ENCODE measurements around the gene AMOT.
"Not testable (repeated sequence)": the region's sequence is repeated elsewhere in the genome, so short reads cannot be mapped to it uniquely, and the experiment has no call there.

AMOT gene, protein sequence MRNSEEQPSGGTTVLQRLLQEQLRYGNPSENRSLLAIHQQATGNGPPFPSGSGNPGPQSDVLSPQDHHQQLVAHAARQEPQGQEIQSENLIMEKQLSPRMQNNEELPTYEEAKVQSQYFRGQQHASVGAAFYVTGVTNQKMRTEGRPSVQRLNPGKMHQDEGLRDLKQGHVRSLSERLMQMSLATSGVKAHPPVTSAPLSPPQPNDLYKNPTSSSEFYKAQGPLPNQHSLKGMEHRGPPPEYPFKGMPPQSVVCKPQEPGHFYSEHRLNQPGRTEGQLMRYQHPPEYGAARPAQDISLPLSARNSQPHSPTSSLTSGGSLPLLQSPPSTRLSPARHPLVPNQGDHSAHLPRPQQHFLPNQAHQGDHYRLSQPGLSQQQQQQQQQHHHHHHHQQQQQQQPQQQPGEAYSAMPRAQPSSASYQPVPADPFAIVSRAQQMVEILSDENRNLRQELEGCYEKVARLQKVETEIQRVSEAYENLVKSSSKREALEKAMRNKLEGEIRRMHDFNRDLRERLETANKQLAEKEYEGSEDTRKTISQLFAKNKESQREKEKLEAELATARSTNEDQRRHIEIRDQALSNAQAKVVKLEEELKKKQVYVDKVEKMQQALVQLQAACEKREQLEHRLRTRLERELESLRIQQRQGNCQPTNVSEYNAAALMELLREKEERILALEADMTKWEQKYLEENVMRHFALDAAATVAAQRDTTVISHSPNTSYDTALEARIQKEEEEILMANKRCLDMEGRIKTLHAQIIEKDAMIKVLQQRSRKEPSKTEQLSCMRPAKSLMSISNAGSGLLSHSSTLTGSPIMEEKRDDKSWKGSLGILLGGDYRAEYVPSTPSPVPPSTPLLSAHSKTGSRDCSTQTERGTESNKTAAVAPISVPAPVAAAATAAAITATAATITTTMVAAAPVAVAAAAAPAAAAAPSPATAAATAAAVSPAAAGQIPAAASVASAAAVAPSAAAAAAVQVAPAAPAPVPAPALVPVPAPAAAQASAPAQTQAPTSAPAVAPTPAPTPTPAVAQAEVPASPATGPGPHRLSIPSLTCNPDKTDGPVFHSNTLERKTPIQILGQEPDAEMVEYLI

DNA sequence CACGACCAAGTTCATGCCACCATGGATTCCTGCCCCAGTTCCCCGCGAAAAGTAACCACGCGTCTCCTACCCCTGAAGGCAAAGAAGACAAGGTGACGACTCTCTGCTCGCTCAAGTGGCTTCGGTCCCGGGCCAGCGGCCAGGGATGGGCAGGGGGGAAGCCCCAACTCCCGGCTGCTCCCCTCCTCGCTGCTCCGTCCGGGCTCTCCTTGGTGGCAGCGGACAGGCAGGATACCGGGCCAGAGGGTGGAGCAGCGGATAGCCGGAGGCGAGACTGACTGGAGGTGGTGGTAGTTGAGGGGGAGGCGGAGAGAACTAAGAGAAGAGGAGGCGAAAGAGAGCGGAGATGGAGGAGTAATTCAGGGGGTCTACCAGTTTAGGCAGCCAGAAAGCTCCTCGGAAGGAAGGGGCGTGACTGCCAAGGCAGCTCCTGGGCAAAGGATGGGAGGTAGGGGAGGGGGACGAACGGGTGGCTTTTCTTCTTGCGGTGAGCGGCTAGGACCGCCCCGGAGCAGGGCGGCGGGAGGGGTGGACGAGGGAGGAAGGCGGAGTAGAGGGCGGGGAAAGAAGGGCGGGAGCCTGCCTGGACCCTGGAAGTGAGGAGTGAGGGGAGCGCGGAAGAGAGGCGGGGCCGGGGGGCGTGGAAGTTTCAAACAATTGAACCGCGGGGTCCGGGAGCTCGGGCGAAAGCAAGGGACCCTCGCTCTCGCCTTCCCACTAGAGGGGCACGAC is at the start of gene AMOT:
Gene AMOT (minus strand): TSS at position 450 of the 732 bp plus-strand sequence. CDS start 17,705 bp downstream, outside the sequence.
- peak; percentile 10 to 26 for DNase-seq

DNA sequence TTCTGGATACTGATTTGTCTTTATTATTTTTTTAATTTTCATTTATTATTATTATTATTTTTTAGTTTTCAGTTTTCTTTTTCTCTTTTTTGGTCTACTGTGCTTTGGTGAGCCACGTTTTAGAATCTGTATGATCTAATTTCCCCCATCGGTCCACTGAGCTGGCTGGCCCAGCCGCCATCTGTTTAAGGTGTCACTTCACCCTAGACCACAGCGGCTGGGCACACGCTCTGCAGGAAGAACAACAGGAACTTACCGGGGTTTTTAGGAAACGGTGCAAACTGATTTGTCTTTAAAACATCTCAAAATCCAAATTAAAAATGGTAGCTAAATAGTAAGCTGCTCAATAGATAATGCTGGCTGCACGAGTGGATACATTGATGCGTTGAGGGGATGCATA is 48.8 kb upstream of the AMOT start:
- no peak for DNase-seq

DNA sequence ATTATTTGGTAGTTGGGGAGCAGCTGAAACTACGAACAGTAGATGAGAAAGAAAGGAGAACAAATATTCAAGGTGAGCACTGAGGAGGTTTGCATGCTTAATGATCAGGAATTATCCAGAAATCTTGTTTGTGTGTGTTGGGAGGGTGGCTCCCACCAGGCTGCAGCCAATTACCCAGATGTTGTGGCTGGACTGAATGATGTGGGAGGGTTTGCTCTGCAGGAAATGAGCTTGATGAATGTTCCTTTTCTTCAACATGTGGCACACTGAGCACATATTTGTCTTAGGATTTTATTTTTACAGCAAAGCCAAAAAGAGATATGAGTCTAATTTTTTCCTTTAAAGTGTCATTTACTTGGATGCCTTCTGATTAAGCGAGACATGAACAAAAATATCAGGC is 48.3 kb upstream of the AMOT start:
- DNase-seq = no peak

DNA sequence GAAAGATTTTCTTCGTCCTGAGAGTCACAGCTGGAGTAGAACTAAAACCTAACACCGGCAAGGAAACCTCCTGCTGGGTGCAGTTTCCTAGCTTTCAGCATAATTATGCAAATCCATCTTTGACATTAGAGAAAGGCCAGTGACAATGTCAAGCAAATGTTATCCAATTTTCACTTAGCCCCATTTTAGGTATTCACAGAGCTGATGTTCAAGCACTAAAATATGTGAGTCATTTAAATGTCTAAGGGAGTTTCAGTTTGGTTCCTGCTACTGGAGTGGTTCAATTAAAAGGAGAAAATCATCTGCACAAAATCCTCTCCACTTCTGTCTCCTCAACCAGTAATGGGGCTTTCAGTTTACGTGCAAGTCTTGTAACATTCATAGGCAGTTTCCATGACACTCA is 37.1 kb upstream of the AMOT start:
- no peak for DNase-seq

DNA sequence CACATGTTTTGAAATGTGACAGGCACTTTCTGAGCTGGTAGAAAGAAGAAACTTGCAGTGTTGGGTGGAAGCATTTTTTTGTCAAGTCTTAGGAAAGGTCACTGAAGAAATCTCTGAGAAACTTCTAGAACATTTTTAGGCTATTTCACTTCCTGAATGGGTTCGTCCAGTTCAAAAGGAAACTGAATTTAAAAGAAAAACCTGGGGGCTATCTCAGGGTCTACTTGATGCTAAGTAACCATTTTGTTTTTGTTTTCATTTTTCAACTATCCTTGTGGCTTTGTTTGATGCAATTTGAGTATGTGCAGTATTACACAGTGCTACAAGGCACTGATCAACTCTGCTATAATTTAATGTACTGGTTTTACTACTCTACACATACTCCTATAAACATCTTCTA is 34.0 kb upstream of the AMOT start:
- DNase-seq = no peak

DNA sequence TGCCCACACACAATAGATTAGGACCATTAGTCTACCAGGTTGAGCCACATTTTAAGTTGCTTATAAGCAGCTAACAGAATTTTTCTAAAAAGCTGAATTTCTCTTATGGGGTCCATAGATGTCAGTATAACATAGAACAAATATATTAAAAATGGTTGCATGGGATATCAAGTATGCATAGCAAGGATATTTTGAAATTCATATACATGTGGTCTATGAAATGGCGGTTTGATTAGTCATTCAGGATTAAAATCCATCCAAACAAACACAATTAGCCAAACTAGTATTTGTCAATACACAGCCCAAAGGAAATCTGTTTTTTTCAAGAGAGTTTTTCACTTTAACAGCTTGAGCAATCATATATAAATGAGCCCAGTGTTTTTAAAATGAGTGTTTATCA is 33.5 kb upstream of the AMOT start:
- DNase-seq = no peak

DNA sequence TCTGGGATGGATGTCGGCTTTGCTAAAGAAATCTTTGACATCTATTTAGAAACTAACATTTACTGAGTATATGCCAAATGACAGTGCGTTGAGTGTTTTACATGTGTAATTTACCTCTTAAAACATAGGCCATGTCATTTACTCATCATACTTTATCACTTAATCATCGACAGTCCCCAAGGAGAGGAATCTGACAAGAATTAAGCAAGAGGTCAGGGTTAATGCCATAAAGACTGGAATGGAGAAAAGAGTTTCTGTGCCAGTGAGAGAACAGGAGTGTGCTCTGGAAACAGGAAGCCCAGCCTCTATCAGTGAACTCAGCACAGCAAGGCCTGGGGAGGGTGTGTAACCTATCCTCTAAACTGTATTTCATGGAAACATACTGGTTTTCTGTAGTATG is 28.0 kb upstream of the AMOT start:
- no peak for DNase-seq

DNA sequence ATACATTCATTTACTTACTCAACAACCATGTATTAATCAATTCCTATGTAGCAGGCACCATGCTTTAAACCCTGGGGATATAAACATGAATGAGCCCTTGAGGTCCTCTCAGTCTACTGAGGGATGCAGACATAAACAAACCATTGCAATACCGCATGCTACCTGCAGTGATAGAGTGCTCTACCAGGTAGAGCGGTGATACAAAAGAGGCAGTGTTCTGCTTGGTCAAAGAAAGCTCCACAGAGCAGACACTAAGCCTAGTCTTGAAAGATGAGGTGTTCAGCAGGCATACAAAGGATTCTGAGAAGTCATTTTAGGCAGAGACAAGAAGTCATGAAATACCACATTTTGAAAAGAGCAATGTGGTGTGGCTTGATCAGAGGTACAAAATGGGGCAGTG is 26.9 kb upstream of the AMOT start:
- DNase-seq = no peak

DNA sequence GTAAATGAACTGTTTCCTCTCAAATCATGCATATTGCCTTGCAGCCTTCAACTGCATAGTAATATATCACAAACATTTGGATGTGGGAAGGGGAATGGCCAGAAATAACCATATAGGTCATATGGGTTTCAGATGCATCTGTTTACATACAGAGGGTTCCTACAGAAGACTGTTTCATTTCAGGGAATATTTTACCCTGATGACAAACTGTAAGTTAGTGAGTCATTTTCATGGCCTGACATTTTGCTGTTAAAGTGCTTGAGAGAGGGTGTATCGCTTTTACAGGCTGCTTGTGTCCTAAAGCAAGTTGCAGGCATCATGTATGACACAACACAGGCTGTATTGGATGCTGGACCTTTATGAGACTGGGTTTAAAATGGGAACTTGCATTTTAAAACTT is 25.5 kb upstream of the AMOT start:
- no peak for DNase-seq

DNA sequence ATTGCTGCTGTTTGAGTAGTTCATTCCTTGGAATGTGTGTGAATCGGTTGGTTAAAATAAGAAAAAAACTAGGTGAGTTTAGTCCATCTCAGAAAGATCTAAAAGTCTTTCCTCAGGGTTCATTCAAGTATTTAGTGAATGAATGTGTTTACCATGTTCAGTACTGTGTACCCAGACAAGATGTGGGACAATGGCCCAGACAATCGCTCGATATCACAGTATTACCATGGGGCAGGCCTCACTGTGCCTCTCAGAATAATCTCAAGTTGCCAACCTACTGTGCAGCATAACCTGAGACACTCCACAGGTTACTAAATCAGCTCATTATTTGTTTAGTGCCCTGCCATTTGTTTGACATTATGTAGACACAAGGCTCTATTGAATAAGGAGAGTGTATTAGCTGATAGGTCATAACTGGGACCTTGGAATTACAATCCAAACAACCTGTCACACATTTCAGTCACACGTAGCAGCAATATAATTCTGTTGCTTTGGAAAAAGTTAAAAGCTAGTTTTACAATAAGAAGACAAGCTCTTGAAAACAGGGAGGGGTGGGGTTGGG is 24.9 kb upstream of the AMOT start:
- no peak for DNase-seq

DNA sequence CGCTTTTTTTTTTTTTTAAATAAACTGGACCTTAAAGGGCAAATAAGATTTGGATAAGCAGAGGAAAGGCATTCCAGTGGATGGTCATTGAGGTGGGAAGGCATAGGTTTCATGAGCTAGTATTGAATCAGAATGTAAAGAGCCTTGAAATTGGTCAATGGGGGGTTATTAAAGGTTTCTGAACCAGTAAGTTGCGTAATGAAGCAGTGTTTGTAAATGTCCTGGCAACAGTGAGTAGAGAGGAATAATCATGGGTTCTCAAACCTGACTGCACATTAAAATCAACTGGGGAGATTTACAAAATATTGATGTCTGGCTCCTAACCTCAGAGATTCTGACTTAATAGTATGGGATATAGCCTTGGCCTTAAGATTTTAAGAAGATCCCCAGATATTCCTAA is 23.2 kb upstream of the AMOT start:
- no peak for DNase-seq

DNA sequence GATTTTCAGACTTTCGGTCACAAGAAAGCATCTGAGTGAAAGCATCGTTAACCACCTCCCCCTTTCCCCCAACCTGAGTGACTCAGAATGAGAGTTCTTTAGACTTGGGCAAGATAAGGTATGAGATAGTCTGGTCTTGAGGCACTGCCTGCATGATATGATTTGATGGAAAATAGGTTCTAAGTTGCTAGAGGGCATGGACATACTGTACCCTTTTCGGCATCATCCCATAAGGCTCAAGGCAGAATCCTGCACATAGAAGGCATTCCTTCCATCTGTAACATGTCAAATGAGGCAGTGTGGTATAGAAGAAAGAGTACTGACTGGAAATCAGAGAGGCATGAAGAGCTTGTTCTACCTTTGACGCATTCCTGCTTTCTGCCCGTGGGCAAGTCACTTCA is 16.8 kb upstream of the AMOT start:
- DNase-seq = no peak

DNA sequence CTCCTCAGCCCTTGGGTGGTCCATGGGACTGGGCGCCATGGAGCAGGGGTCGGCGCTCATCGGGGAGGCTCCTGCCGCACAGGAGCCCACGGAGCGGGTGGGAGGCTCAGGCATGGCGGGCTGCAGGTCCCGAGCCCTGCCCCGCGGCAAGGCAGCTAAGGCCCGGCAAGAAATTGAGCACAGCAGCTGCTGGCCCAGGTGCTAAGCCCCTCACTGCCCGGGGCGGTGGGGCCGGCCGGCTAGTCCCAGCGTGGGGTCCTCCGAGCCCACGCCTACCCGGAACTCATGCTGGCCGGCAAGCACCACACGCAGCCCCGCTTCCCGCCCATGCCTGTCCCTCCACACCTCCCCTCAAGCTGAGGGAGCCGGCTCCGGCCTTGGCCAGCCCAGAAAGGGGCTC is 14.3 kb upstream of the AMOT start:
- not testable (repeated sequence) for DNase-seq

DNA sequence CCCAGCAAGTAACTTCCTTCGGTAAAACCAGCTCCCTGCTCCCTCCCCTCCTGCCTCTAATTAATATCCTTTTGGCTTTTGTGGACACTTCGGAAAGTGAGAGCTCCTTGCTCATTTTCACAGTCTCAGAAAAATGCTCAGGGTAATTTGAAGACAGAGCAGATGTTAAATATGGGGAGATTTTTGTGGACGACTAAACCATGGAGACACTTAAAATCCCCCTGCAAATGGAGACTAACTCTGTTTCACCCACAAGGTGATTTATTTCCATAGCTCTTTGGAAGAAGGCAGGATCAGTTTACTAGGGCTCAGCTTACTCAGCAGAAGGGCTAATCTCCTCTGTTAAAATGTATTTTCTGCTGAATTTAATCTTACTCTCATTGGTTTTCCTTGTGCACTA is 12.2 kb upstream of the AMOT start:
- no peak for DNase-seq

DNA sequence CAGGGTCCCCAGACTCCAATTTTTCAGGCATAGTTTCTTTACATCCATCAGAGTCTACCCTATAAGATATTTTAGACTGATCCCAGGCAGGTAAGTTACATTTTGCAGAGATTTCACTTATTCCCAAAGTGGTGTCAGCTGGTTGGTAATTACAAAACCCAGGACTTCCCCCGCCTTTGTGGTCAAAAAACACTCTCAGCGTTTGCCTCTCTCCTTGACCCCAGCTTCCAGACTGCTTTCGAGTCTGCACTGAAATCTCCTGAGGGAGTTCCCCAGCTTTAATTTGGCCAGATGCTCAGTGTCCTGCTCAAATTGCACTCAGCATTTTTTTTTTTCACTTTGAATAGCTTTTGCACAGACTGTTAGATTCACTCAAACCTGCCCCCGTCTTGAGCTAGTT is 11.2 kb upstream of the AMOT start:
- no peak for DNase-seq

DNA sequence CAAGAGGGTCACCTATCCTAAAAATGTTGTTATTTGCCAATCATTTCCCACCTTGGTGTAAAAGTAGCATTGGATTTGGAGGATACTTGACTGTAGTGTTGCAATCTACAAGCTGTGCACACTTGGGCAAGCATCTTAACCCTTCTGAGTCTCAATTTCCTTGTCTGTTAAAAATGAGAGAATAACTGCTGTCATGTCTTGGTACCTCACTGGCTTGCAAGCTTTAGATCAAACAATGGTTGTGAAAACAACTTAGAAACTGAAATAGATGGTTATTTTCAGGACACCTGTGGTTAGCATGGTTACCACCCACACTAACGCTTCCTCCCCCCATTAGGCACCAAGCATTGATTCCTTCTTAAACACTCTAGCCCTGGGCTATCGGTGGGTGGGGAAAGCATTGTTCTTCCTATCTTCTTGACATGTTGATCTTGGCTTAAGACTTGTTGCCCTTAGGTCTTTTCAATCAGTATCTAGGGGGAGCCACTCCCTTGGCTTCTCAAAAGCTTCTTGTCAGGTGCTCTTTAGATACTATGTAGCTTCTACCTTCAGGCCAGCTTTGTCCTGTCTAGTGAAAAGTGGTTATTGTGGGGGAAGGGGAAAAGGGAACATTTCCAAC is 10.6 kb upstream of the AMOT start:
- DNase-seq = no peak

DNA sequence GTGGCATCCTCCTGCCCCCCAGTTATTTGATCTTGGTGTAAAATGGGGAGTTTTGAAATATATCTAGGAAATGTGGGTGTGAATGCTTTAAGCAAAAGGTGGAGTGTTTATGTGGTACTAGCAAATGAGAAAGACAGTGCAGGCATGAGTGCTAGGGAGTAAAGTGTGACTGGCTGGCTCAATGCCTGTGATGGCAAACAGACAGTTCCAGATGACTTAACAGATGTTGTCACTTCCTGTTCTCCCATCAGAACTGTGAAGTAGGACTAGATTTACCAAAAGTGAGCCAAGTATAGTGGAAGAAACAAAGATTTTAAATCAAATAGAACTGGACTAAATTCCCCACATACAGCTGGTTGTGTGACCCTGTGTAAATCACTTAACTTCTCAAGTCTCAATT is 8.4 kb upstream of the AMOT start:
- DNase-seq = no peak

DNA sequence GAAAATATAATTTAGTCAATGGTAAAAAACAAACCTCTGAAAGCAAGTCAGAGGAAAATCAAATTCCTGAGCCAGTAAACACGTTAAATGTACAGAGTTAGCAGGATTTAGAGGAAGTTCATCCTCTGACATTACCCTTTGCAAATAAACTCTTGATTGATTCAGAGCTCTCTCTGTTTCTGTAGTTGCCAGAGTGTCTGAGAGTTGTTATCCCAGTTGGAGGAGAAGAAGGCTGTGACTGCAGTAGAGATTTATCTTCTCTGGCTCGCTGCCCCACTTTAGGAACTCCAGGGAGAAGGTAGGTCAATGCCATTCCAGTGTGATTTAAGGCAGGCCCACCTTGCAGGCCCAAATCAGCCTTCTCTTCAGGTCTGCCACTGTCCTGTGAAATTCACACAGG is 6.2 kb upstream of the AMOT start:
- DNase-seq = no peak

DNA sequence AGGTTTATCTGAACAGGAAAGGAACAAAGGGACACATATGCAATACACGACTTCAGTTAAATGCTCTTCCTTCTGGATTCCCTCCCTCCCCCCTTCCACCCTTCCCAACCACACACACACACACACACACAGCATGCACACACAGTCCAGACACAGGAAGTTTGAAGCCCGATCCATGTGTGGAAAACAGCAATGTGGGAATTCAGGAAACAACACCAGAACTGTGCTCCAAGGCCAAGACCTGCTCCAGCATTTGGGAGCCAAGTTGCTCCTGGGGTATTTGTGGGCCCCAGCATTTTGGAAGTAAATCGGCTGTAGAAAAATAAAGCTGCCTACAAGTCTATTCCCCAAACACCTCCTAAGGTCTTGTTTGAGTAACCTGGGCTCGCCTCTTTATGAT is 5.6 kb upstream of the AMOT start:
- no peak for DNase-seq

DNA sequence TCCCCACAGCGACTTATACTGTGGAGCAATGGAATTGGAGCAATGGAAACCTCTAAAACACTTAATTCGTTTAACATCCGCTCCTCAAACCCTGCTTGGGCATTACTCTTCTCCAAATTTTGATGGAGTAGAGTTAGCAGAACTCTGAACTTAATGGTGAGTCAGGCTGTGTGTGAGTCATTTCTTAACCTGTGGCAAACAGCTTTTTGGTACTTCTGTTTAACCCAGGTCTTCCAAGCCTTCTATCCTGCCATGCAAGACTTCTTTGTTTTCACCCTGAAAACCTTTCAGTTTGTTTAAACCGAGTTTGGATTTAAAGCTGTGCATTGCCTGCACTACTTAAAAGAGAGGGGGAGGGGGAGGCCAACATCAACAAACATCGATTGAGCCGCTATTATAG is 3.6 kb upstream of the AMOT start:
- DNase-seq = no peak

DNA sequence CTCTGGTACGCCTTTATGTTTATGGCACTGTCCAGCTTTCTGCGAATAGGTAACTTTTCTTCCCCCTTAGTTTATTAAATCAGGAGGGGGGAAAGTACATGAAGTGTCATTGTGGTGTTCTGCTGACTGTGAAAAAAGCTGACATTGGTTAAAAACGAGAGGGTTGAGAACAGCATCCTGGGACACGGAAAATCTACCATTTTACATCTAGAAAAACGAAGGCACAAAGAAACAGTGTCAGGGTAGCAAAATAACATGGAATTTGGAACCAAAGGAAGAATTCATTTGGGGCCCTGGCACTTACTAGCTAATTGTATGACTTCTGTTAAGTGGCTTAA is 1.2 kb upstream of the AMOT start:
- no peak for DNase-seq

DNA sequence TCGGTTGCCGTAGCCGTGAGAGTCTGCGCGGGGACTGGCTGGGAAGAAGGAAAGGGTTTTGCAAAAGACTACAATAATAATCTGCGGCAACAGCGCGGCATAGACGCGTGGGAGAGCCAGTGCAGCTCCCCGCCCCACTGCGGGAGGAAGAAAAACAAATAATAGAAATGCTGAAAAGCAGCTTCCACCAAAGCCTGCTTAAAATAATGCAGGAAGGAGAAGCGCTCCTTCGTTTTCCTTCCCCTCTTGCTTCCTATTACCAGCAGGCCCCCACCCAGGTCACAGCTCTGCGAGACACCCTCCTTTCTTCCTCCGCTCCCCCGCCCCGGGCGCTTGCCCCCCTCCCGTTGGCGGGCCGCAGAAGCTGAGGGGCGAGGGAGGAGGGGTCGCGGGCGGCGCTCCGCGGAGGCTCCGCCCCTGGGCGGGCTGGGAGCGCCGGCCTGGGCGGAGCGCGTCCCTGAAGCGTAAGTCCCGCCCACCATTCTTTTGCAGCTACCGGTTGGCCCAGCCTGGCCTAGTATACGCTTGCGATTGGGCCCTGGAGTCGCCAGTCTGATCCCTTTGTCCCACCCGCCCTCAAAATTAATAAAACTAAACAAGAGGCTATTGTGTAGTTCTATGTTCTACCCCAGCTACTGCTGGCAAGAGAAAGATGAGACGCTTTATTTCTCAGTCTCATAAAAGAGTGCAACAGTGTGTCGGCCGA is 636 bp upstream of the AMOT start:
- peak; percentile 53 to 60 for DNase-seq

Measured in AML-193 (cell line).